SK-N-SH (cell line): Measurements from ENCODE around the gene ECEL1.

Experiments used
- NRF1 ChIP-seq: IDR thresholded peaks from 2 replicates; pipeline ENCODE4 v1.6.1; 2012; ENCODE audit warnings: low read depth, mild to moderate bottlenecking, low read length
- REST ChIP-seq: IDR thresholded peaks from 2 replicates; pipeline ENCODE4 v1.6.1; 2012; ENCODE audit warnings: mild to moderate bottlenecking, low read depth, low read length, moderate library complexity
- ZBTB33 ChIP-seq: IDR thresholded peaks from 2 replicates; pipeline ENCODE4 v1.4.0; 2012; ENCODE audit warnings: low read depth, borderline replicate concordance
- TF ChIP-seq, protein P1 (sequence below): fragments of 200-600 bp; sonication (generic); IDR thresholded peaks from 2 replicates; pipeline ENCODE4 v1.6.1; 2017; ENCODE audit warnings: antibody characterized with exemption, mild to moderate bottlenecking, moderate library complexity
- TF ChIP-seq, protein P2 (sequence below): fragments of 150-350 bp; IDR thresholded peaks from 2 replicates; pipeline ENCODE4 v1.6.1; 2017; ENCODE audit warnings: antibody characterized with exemption, low read length, low read depth, borderline replicate concordance

- TF ChIP-seq, protein P1, sequence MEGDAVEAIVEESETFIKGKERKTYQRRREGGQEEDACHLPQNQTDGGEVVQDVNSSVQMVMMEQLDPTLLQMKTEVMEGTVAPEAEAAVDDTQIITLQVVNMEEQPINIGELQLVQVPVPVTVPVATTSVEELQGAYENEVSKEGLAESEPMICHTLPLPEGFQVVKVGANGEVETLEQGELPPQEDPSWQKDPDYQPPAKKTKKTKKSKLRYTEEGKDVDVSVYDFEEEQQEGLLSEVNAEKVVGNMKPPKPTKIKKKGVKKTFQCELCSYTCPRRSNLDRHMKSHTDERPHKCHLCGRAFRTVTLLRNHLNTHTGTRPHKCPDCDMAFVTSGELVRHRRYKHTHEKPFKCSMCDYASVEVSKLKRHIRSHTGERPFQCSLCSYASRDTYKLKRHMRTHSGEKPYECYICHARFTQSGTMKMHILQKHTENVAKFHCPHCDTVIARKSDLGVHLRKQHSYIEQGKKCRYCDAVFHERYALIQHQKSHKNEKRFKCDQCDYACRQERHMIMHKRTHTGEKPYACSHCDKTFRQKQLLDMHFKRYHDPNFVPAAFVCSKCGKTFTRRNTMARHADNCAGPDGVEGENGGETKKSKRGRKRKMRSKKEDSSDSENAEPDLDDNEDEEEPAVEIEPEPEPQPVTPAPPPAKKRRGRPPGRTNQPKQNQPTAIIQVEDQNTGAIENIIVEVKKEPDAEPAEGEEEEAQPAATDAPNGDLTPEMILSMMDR: no peak
- no peak for TF ChIP-seq REST
- no peak for TF ChIP-seq ZBTB33
- TF ChIP-seq, protein P2, sequence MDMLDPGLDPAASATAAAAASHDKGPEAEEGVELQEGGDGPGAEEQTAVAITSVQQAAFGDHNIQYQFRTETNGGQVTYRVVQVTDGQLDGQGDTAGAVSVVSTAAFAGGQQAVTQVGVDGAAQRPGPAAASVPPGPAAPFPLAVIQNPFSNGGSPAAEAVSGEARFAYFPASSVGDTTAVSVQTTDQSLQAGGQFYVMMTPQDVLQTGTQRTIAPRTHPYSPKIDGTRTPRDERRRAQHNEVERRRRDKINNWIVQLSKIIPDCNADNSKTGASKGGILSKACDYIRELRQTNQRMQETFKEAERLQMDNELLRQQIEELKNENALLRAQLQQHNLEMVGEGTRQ: no peak
- no peak for TF ChIP-seq NRF1
These were observed 25.0 kb upstream of the ECEL1 start for GRCh38 chr2:232512602-232513001.
